ENCODE measurements around the gene RALBP1. TPM values are rescaled to one million over a fixed set of nuclear protein-coding genes. Genes with fewer than 3 reads are reported as not detected.
A peak's percentile ranks its signal among the peaks of the same experiment; 100 is the strongest.

The RALBP1 gene
- polyA plus RNA-seq, 1 donor from 2014 or later, result 30.0 TPM

- no peak for TF ChIP-seq REST (IDR thresholded peaks at IDR 0.05; ENCODE audit: borderline replicate concordance)
These were observed 83.2 kb downstream of the RALBP1 start (continued) for GRCh38 chr18:9558387-9559064.

DNA sequence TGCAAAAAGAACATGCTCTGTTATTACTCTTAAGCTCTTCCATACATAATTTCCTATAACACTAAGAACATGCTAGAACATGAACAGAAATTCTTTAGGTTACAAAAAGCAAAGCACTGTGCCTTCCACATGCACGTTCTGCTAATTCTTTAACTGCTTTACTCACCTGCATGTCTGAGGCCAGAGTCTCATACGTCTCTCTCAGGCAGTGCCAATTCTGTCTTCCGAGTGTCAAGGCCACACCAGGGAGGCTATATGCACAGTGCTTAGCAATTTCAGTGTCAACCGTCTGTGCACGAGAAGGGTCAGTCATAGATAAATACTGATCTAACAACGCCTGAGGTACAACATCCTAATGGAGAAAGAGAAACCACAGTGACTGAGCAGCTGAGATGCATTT, 83.9 kb downstream of the RALBP1 start:
- no peak for TF ChIP-seq RAD21 (conservative IDR thresholded peaks at IDR 0.05)
- no peak for TF ChIP-seq SMC3 (conservative IDR thresholded peaks at IDR 0.05; ENCODE audit: poor library complexity)
- TF ChIP-seq CTCF (IDR thresholded peaks at IDR 0.05; ENCODE audit: poor library complexity, severe bottlenecking), result no peak
- peak; percentile 33 for TF ChIP-seq MXI1 (conservative IDR thresholded peaks at IDR 0.05; ENCODE audit: poor library complexity, severe bottlenecking)
- TF ChIP-seq EP300 (conservative IDR thresholded peaks at IDR 0.05; ENCODE audit: poor library complexity, severe bottlenecking), result peak; percentile 56
- TF ChIP-seq REST (IDR thresholded peaks at IDR 0.05; ENCODE audit: borderline replicate concordance), result no peak
- TF ChIP-seq EZH2 (IDR thresholded peaks at IDR 0.05; ENCODE audit: borderline replicate concordance, insufficient read depth, low read length, poor library complexity, severe bottlenecking), result no peak
- TF ChIP-seq POLR2AphosphoS5 (IDR thresholded peaks at IDR 0.05), result peak; percentile 82
- no peak for TF ChIP-seq TAF1 (IDR thresholded peaks at IDR 0.05; ENCODE audit: low read depth)
- H3K4me2 ChIP-seq (ENCODE audit: low read length), result no peak overlapping the region
- no peaks in the 10 kb centered on the region for H3K9me2 ChIP-seq (ENCODE audit: insufficient read depth, low read length)
- H3K4me3 ChIP-seq (ENCODE audit: low read length), result no peak overlapping the region
- no peaks in the 10 kb centered on the region for H3K9me3 ChIP-seq (ENCODE audit: low read length)
- H3K36me3 ChIP-seq (ENCODE audit: insufficient read depth, low read length), result peaks cover 4% of the 10 kb centered on the region
- H3F3A ChIP-seq (ENCODE audit: insufficient read depth, low read length, poor library complexity, severe bottlenecking), result no peaks in the 10 kb centered on the region
- H4K20me1 ChIP-seq (ENCODE audit: insufficient read depth), result no peaks in the 10 kb centered on the region
- no peaks in the 10 kb centered on the region for H3K79me2 ChIP-seq (replicated peaks; ENCODE audit: insufficient read depth, low read length)
- no peaks in the 10 kb centered on the region for H3K27me3 ChIP-seq (ENCODE audit: insufficient read depth, low read depth, low read length)
- no peak overlapping the region for H2AFZ ChIP-seq (ENCODE audit: low read depth, low read length)
- H3K27ac ChIP-seq (ENCODE audit: low read length), result no peak overlapping the region
- H3K9ac ChIP-seq (ENCODE audit: low read length), result no peak overlapping the region
